Spleen (tissue), 7 donors: ENCODE data around the gene LDHAL6B.

Experiments
- POLR2A ChIP-seq, 3 donors: fragments of 450-650 bp; IDR thresholded peaks; one replicate each; pipeline ENCODE4 v1.5.1; 2017; ENCODE audit warnings: antibody characterized with exemption in 3 of 3, mild to moderate bottlenecking in 1 of 3
- POLR2AphosphoS5 ChIP-seq, 3 donors: sonication (generic); formaldehyde crosslinking; IDR thresholded peaks; one replicate each; pipeline ENCODE4 v1.5.1; 2017; ENCODE audit warnings: antibody characterized with exemption in 3 of 3
- TF ChIP-seq, protein P1 (sequence below), 11 experiments: fragments of 200-600 bp in 7 of 11; fragments of 450-650 bp in 4 of 11; sonication (generic) in 4 of 11; IDR thresholded peaks in 8 of 11; conservative IDR thresholded peaks in 3 of 11; 1 replicate in 7 of 11; 2 replicates in 4 of 11; pipeline versions ENCODE4 v1.4.0 to v1.8.0; 2016 to 2021; ENCODE audit warnings: antibody characterized with exemption in 11 of 11, inconsistent platforms in 4 of 11, mild to moderate bottlenecking in 1 of 11
- donor health status: DM: no; HTN: no; CAD: no; lungs with moderate emphysema.
- donor health status: DM: no; HTN: no; CAD: no.
- donor health status: DM: no; HTN: no; CAD: no.

DNA sequence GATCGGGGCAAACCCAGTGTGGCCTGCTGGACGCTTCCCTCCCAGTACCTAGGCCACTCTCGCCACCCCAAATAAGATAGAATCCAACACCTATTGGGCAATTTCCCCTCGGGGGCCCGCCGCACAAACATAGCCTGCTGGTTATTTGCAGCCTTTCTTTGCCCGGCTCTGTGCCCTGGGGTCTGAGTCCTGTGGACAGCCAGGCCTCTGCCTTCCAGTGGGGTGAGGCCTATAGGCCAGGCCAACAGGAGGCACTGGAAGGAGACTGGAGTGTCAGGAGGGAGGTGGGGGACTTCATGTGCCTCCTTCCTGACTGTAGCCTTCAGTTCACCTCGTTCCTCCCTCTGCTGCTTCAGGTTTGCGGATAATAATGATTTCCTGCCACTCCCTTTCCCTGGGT is 47.4 kb upstream of the LDHAL6B start:
- TF ChIP-seq POLR2AphosphoS5 (IDR thresholded peaks at IDR 0.05): no peak
- TF ChIP-seq POLR2A (IDR thresholded peaks at IDR 0.05): no peak
- TF ChIP-seq, protein P1, sequence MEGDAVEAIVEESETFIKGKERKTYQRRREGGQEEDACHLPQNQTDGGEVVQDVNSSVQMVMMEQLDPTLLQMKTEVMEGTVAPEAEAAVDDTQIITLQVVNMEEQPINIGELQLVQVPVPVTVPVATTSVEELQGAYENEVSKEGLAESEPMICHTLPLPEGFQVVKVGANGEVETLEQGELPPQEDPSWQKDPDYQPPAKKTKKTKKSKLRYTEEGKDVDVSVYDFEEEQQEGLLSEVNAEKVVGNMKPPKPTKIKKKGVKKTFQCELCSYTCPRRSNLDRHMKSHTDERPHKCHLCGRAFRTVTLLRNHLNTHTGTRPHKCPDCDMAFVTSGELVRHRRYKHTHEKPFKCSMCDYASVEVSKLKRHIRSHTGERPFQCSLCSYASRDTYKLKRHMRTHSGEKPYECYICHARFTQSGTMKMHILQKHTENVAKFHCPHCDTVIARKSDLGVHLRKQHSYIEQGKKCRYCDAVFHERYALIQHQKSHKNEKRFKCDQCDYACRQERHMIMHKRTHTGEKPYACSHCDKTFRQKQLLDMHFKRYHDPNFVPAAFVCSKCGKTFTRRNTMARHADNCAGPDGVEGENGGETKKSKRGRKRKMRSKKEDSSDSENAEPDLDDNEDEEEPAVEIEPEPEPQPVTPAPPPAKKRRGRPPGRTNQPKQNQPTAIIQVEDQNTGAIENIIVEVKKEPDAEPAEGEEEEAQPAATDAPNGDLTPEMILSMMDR (IDR thresholded peaks at IDR 0.05 in 8 of 11, conservative IDR thresholded peaks at IDR 0.05 in 3 of 11): no peak
